Measurements from ENCODE around the gene CLHC1.

Gene CLHC1

GRCh38 chr2:55169359-55169758 lies 62.7 kb downstream of the CLHC1 start:
- DNase-seq (ENCODE audit: low read depth): no peak

GRCh38 chr2:55168221-55169154 lies 63.6 kb downstream of the CLHC1 start:
- no peak for DNase-seq (ENCODE audit: low read depth)

GRCh38 chr2:55165626-55166025 lies 66.5 kb downstream of the CLHC1 start:
- no peak for DNase-seq (ENCODE audit: low read depth)

GRCh38 chr2:55164534-55165480 lies 67.3 kb downstream of the CLHC1 start:
- DNase-seq (ENCODE audit: low read depth): no peak

GRCh38 chr2:55163941-55164390 lies 68.1 kb downstream of the CLHC1 start:
- no peak for DNase-seq (ENCODE audit: low read depth)

GRCh38 chr2:55163274-55163721 lies 68.8 kb downstream of the CLHC1 start:
- DNase-seq (ENCODE audit: low read depth): no peak

- DNase-seq (ENCODE audit: low read depth): no peak
Observed at GRCh38 chr2:55162284-55163006, 69.6 kb downstream of the CLHC1 start.

GRCh38 chr2:55161295-55162210 lies 70.5 kb downstream of the CLHC1 start:
- DNase-seq (ENCODE audit: low read depth): no peak

- no peak for DNase-seq (ENCODE audit: low read depth)
Observed at GRCh38 chr2:55160422-55160821, 71.7 kb downstream of the CLHC1 start.

GRCh38 chr2:55159752-55160151 lies 72.3 kb downstream of the CLHC1 start:
- no peak for DNase-seq (ENCODE audit: low read depth)

GRCh38 chr2:55159037-55159651 lies 72.9 kb downstream of the CLHC1 start:
- no peak for DNase-seq (ENCODE audit: low read depth)

GRCh38 chr2:55158111-55158814 lies 73.8 kb downstream of the CLHC1 start:
- DNase-seq (ENCODE audit: low read depth): no peak

- DNase-seq (ENCODE audit: low read depth): no peak
Observed at GRCh38 chr2:55157474-55157884, 74.6 kb downstream of the CLHC1 start.

- DNase-seq (ENCODE audit: low read depth): no peak
Observed at GRCh38 chr2:55156984-55157383, 75.1 kb downstream of the CLHC1 start.

- DNase-seq (ENCODE audit: low read depth): no peak
Observed at GRCh38 chr2:55156326-55156725, 75.8 kb downstream of the CLHC1 start.

- DNase-seq (ENCODE audit: low read depth): no peak
Observed at GRCh38 chr2:55155764-55156281, 76.3 kb downstream of the CLHC1 start.

GRCh38 chr2:55155206-55155605 lies 76.9 kb downstream of the CLHC1 start:
- DNase-seq (ENCODE audit: low read depth): no peak

- DNase-seq (ENCODE audit: low read depth): no peak
Observed at GRCh38 chr2:55154525-55155030, 77.5 kb downstream of the CLHC1 start.

All from stimulated activated CD8-positive, alpha-beta memory T cell treated with anti-CD3 and anti-CD28 coated beads, Interleukin-12 subunit alpha, Interleukin-12 subunit beta, amount 100 ng/mL, for 4 hours (primary cell).